HCT116 (cell line): ENCODE data around the gene RPUSD3. TPM values are rescaled to one million over a fixed set of nuclear protein-coding genes. Genes with fewer than 3 reads are reported as not detected.

Source experiments
- ATAC-seq: fragments of 200-7000 bp; cut with Tn5 transposase; 2 replicates; pipeline ENCODE4 v1.9.1; 2020; ENCODE audit warnings: mild to moderate bottlenecking, moderate library complexity
- BruUV-seq: library from RNA; stranded (reverse); fragments of 400-500 nt; replicated peaks from 2 replicates; lab custom pipeline; 2021; lab: Mats Ljungman, UMichigan
- CTCF ChIA-PET: fragments of 300-600 bp; sonication (Branson Sonifier 250); formaldehyde crosslinking; loops from one replicate; lab custom pipeline; 2021; ENCODE audit warnings: antibody characterized with exemption; lab: Charles Lee
- POLR2A ChIA-PET: fragments of 300-600, 350-600 bp; sonication (Branson Sonifier 250); formaldehyde crosslinking; loops from one replicate; lab custom pipeline; 2021; ENCODE audit warnings: antibody characterized with exemption; lab: Charles Lee
- RAD21 ChIA-PET, 2 experiments: fragments of 300-600 bp; sonication (Branson Sonifier 250); formaldehyde crosslinking; loops; one replicate each; lab custom pipeline; 2023; ENCODE audit warnings: low total read pairs in 2 of 2; ENCODE audit not compliant: uncharacterized antibody in 2 of 2, unreplicated experiment in 2 of 2, low non-redundant PET in 1 of 2; lab: Charles Lee
- DNase-seq: peaks from one replicate; pipeline ENCODE4 v3.0.0-alpha.2; 2010; ENCODE audit warnings: low read depth, low spot score
- H2AFZ ChIP-seq: fragments of 200-600 bp; shearing (Covaris generic), sonication (generic); 2 replicates; pipeline ENCODE4 v1.6.1; 2017; ENCODE audit warnings: low read depth, mixed run types, mixed read lengths, antibody characterized with exemption, low read length; ENCODE audit not compliant: poor library complexity, severe bottlenecking
- H3K27ac ChIP-seq: 2 replicates; pipeline ENCODE4 v1.5.1; 2012; ENCODE audit warnings: low read depth, low read length
- H3K27me3 ChIP-seq: fragments of 200-600 bp; sonication (generic); 2 replicates; pipeline ENCODE4 v1.6.1; 2016; ENCODE audit warnings: mixed run types, low read length, mixed read lengths; ENCODE audit not compliant: insufficient read depth
- H3K36me3 ChIP-seq, 2 experiments: fragments of 200-500 bp in 1 of 2; fragments of 200-600 bp in 1 of 2; sonication (Bioruptor generic) in 1 of 2; sonication (generic) in 1 of 2; 2 replicates each; pipeline versions ENCODE4 v1.5.1 to v1.6.1; 2014 to 2016; ENCODE audit warnings: low read length in 2 of 2, inconsistent platforms in 1 of 2, mixed read lengths in 1 of 2, mixed run types in 1 of 2; ENCODE audit not compliant: insufficient read depth in 2 of 2, control insufficient read depth in 1 of 2
- H3K4me1 ChIP-seq, 2 experiments: fragments of 200-600 bp in 1 of 2; sonication (generic) in 1 of 2; 2 replicates each; pipeline versions ENCODE4 v1.5.1 to v1.6.1; 2012 to 2017; ENCODE audit warnings: low read length in 2 of 2, inconsistent platforms in 1 of 2, mild to moderate bottlenecking in 1 of 2, mixed read lengths in 1 of 2, mixed run types in 1 of 2, moderate library complexity in 1 of 2; ENCODE audit not compliant: insufficient read depth in 2 of 2, control insufficient read depth in 1 of 2
- H3K4me2 ChIP-seq: fragments of 200-600 bp; sonication (generic); 2 replicates; pipeline ENCODE4 v1.6.1; 2017; ENCODE audit warnings: mixed run types, low read length, mixed read lengths
- H3K4me3 ChIP-seq, 2 experiments: fragments of 200-600 bp in 1 of 2; sonication (generic) in 1 of 2; replicated peaks in 1 of 2; 2 replicates each; pipeline ENCODE4 v1.5.1; 2011 to 2016; ENCODE audit warnings: low read length in 2 of 2, control low read depth in 1 of 2, low read depth in 1 of 2, mild to moderate bottlenecking in 1 of 2, mixed read lengths in 1 of 2, mixed run types in 1 of 2
- H3K79me2 ChIP-seq: fragments of 200-600 bp; sonication (generic); 2 replicates; pipeline ENCODE4 v1.6.1; 2017; ENCODE audit warnings: mild to moderate bottlenecking, mixed run types, low read length, moderate library complexity, mixed read lengths; ENCODE audit not compliant: insufficient read depth
- H3K9ac ChIP-seq: fragments of 200-600 bp; sonication (generic); 2 replicates; pipeline ENCODE4 v1.6.1; 2016; ENCODE audit warnings: low read length, mixed read lengths
- H3K9me2 ChIP-seq: fragments of 200-600 bp; sonication (generic), shearing (Covaris generic); 2 replicates; pipeline ENCODE4 v1.6.1; 2017; ENCODE audit warnings: mixed run types, mild to moderate bottlenecking, moderate library complexity; ENCODE audit not compliant: insufficient read depth
- H3K9me3 ChIP-seq, 2 experiments: fragments of 200-500 bp in 1 of 2; fragments of 200-600 bp in 1 of 2; sonication (Bioruptor generic) in 1 of 2; sonication (generic) in 1 of 2; 2 replicates each; pipeline ENCODE4 v1.6.1; 2014 to 2017; ENCODE audit warnings: low read length in 2 of 2, mixed read lengths in 2 of 2, inconsistent platforms in 1 of 2, low read depth in 1 of 2, mild to moderate bottlenecking in 1 of 2, mixed run types in 1 of 2, moderate library complexity in 1 of 2; ENCODE audit not compliant: control insufficient read depth in 1 of 2, insufficient read depth in 1 of 2
- H4K20me1 ChIP-seq: fragments of 200-600 bp; sonication (generic), shearing (Covaris generic); 2 replicates; pipeline ENCODE4 v1.6.1; 2017; ENCODE audit warnings: mixed run types, mild to moderate bottlenecking, moderate library complexity; ENCODE audit not compliant: insufficient read depth
- EGR1 ChIP-seq: IDR thresholded peaks from 2 replicates; pipeline ENCODE4 v1.6.1; 2012; ENCODE audit warnings: low read depth
- ELF1 ChIP-seq: IDR thresholded peaks from 2 replicates; pipeline ENCODE4 v1.6.1; 2012; ENCODE audit warnings: low read depth, borderline replicate concordance
- EZH2 ChIP-seq: fragments of 200-600 bp; sonication (generic); IDR thresholded peaks from 2 replicates; pipeline ENCODE4 v1.6.1; 2017; ENCODE audit warnings: antibody characterized with exemption, mixed run types
- RAD21 ChIP-seq: IDR thresholded peaks from 2 replicates; pipeline ENCODE4 v1.6.1; 2012; ENCODE audit warnings: low read depth, mild to moderate bottlenecking
- SIN3A ChIP-seq: IDR thresholded peaks from 2 replicates; pipeline ENCODE4 v1.6.1; 2012; ENCODE audit warnings: low read depth
- SP1 ChIP-seq: IDR thresholded peaks from 2 replicates; pipeline ENCODE4 v1.6.1; 2012; ENCODE audit warnings: low read depth
- SRF ChIP-seq: IDR thresholded peaks from 2 replicates; pipeline ENCODE4 v1.6.1; 2012; ENCODE audit warnings: low read depth
- intact Hi-C: fragments of 100-400 bp; cut with micrococcal nuclease; formaldehyde crosslinking; loops from 2 replicates; pipeline ENCODE4 v1.10.0; 2022
- total RNA-seq: library from RNA; stranded (reverse); gene quantifications from one replicate; pipeline ENCODE4 v1.2.1, GENCODE V29; 2021; ENCODE audit not compliant: unreplicated experiment
- TF ChIP-seq, protein P1 (sequence below): IDR thresholded peaks from 2 replicates; pipeline ENCODE4 v1.6.1; 2012; ENCODE audit warnings: low read depth

Gene RPUSD3
- total RNA-seq, 1 experiment from 2014 or later, result 58.0 TPM

DNA sequence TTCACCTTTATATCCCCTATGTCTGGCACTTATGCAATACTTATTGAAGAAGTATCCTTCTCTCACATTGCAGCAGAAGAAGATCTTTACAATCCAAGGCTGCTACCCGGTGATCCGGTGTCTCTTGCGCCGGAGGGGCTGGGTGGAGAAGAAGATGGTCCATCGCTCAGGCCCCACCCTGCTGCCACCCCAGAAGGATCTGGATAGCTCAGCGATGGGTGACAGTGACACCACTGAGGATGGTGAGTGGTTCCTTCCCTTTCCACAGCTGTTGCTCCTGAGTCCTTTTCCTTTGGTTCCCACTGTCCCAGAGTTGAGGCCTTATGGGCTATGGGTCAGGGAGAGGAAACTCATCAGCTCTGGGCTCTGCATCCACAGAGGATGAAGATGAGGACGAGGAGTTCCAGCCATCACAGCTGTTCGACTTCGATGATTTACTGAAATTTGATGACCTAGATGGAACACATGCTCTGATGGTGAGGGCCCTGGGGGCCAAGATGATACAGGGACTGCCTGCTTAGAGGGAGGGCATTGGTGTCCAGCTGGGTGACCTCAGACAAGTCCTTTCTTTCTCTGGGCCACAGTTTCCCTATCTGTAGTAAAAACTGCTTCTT lies 30.8 kb downstream of the RPUSD3 start:
- H3K4me3 ChIP-seq, result no peak overlapping the region
- RAD21 ChIA-PET, result no interaction called here

More for the DNA sequence above, 30.8 kb downstream of the RPUSD3 start:
- H3K36me3 ChIP-seq, result peaks cover 2 to 6% of the 10 kb centered on the region in 2 experiments; a peak in 1 of 4 replicates
- ChIA-PET POLR2A (no interaction called here), CTCF (no interaction called here)
- no peaks in the 10 kb centered on the region for H3K9me2 ChIP-seq
- H3K4me1 ChIP-seq, result peaks cover 11 to 27% of the 10 kb centered on the region in 2 experiments; a peak in 3 of 4 replicates
- no peak overlapping the region for H3K4me2 ChIP-seq
- H2AFZ ChIP-seq, result no peak overlapping the region
- ATAC-seq (no peak), DNase-seq (no peak)
- H3K9ac ChIP-seq, result no peak overlapping the region
- H4K20me1 ChIP-seq, result no peaks in the 10 kb centered on the region
- H3K9me3 ChIP-seq, result no peaks in the 10 kb centered on the region
- BruUV-seq, result no TSS peak
- TF ChIP-seq RAD21 (no peak), SRF (no peak), EGR1 (no peak), SP1 (no peak), EZH2 (no peak), ELF1 (no peak), SIN3A (no peak)
- TF ChIP-seq, protein P1, sequence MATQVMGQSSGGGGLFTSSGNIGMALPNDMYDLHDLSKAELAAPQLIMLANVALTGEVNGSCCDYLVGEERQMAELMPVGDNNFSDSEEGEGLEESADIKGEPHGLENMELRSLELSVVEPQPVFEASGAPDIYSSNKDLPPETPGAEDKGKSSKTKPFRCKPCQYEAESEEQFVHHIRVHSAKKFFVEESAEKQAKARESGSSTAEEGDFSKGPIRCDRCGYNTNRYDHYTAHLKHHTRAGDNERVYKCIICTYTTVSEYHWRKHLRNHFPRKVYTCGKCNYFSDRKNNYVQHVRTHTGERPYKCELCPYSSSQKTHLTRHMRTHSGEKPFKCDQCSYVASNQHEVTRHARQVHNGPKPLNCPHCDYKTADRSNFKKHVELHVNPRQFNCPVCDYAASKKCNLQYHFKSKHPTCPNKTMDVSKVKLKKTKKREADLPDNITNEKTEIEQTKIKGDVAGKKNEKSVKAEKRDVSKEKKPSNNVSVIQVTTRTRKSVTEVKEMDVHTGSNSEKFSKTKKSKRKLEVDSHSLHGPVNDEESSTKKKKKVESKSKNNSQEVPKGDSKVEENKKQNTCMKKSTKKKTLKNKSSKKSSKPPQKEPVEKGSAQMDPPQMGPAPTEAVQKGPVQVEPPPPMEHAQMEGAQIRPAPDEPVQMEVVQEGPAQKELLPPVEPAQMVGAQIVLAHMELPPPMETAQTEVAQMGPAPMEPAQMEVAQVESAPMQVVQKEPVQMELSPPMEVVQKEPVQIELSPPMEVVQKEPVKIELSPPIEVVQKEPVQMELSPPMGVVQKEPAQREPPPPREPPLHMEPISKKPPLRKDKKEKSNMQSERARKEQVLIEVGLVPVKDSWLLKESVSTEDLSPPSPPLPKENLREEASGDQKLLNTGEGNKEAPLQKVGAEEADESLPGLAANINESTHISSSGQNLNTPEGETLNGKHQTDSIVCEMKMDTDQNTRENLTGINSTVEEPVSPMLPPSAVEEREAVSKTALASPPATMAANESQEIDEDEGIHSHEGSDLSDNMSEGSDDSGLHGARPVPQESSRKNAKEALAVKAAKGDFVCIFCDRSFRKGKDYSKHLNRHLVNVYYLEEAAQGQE, result no peak
- H3K79me2 ChIP-seq, result no peaks in the 10 kb centered on the region
- H3K27ac ChIP-seq, result no peak overlapping the region
- no peaks in the 10 kb centered on the region for H3K27me3 ChIP-seq
- intact Hi-C loops, result no loop called here
